Right lobe of liver (tissue), 6 donors: Measurements from ENCODE around the gene ASTE1. TPM values are rescaled to one million over a fixed set of nuclear protein-coding genes. Genes with fewer than 3 reads are reported as not detected.

ENCODE experiments used
- ATAC-seq, 4 donors: fragments of 200-7000 bp; cut with Tn5 transposase; one replicate each; pipeline ENCODE4 v1.9.1; 2020; ENCODE audit warnings: mild to moderate bottlenecking in 4 of 4, moderate library complexity in 4 of 4
- DNase-seq, 3 donors: peaks; one replicate each; pipeline ENCODE4 v3.0.0-alpha.2; 2020
- H3K27ac ChIP-seq, 3 donors: fragments of 200-600 bp; one replicate each; pipeline ENCODE4 v1.8.0; 2022
- H3K27me3 ChIP-seq, 2 donors: fragments of 200-600 bp; one replicate each; pipeline ENCODE4 v1.8.0; 2022
- H3K36me3 ChIP-seq, 4 donors: fragments of 200-600 bp; sonication (generic) in 1 of 4; one replicate each; pipeline versions ENCODE4 v1.5.1 to v1.8.0; 2017 to 2022; ENCODE audit warnings: control low read depth in 1 of 4
- H3K4me1 ChIP-seq, 4 donors: fragments of 200-600 bp; sonication (generic) in 1 of 4; one replicate each; pipeline versions ENCODE4 v1.5.1 to v1.8.0; 2017 to 2022; ENCODE audit warnings: control low read depth in 1 of 4
- H3K4me3 ChIP-seq, 3 donors: fragments of 200-600 bp; one replicate each; pipeline ENCODE4 v1.8.0; 2022
- H3K9me3 ChIP-seq, 4 donors: fragments of 200-600 bp; sonication (generic) in 1 of 4; one replicate each; pipeline versions ENCODE4 v1.5.1 to v1.8.0; 2017 to 2022; ENCODE audit warnings: control low read depth in 1 of 4
- CTCF ChIP-seq, 4 donors: fragments of 200-600 bp in 3 of 4; fragments of 450-650 bp in 1 of 4; IDR thresholded peaks; one replicate each; pipeline versions ENCODE4 v1.5.1 to v1.8.0; 2016 to 2022; ENCODE audit warnings: antibody characterized with exemption in 4 of 4, mild to moderate bottlenecking in 2 of 4
- POLR2A ChIP-seq: fragments of 450-650 bp; IDR thresholded peaks from one replicate; pipeline ENCODE4 v1.6.1; 2017; ENCODE audit warnings: antibody characterized with exemption, mild to moderate bottlenecking
- WGBS: methylation state at CpG from one replicate; pipeline ENCODE4 v1.1.6; 2018; ENCODE audit warnings: low coverage, low lambda C conversion rate; ENCODE audit not compliant: insufficient coverage; ENCODE audit errors: missing lambda C conversion rate; 5-methylcytosine and 5-hydroxymethylcytosine counted together
- intact Hi-C, 2 donors: fragments of 100-400 bp; cut with DNase I; formaldehyde crosslinking; loops; one replicate each; pipeline versions ENCODE4 v1.11.2 to v1.14.1; 2022
- total RNA-seq, 6 experiments: library from RNA; depleted of rRNA in 2 of 6; stranded (reverse); fragments of >200 nt in 2 of 6; fragmentation: NEBNext Ultra II Directional in 3 of 6; extraction: Animal tissue kit (Norgen Biotek cat#: 25700) in 3 of 6; gene quantifications; one replicate each; pipeline versions ENCODE4 v1.1.0 to v1.2.4, GENCODE V29; 2016 to 2023
- donor health status: DM: no; HTN: yes; CAD: no.
- donor health status: DM: no; HTN: no; CAD: no.
- donor health status: DM: no; HTN: no; CAD: no.
- donor health status: DM: no; HTN: yes; CAD: no.
- donor health status: DM: no; HTN: yes; CAD: no.

The ASTE1 gene
- total RNA-seq, 6 experiments from 2014 or later: 3.0 to 4.6 (median 3.3) TPM

- Histone ChIP-seq H3K9me3 (no peaks in the 10 kb centered on the region), H3K4me1 (no peaks in the 10 kb centered on the region), H3K27ac (no peak overlapping the region), H3K4me3 (no peak overlapping the region), H3K27me3 (no peaks in the 10 kb centered on the region), H3K36me3 (no peaks in the 10 kb centered on the region)
- intact Hi-C loops: no loop called here
- 44% methylated on average over 2 of the region's 2 CpGs for WGBS
- TF ChIP-seq POLR2A (no peak), CTCF (IDR thresholded peaks at IDR 0.05) (no peak)
- no peak for DNase-seq
- no peak for ATAC-seq
These were observed 45.5 kb upstream of the ASTE1 start for GRCh38 chr3:131072099-131072559.

GRCh38 chr3:131067983-131068382 lies 41.4 kb upstream of the ASTE1 start:
- Histone ChIP-seq H3K4me3 (no peak overlapping the region), H3K36me3 (no peaks in the 10 kb centered on the region), H3K9me3 (no peaks in the 10 kb centered on the region), H3K27ac (no peak overlapping the region), H3K27me3 (no peaks in the 10 kb centered on the region), H3K4me1 (no peaks in the 10 kb centered on the region)
- ATAC-seq (no peak), DNase-seq (no peak)
- intact Hi-C loops: no loop called here
- no peak for TF ChIP-seq POLR2A
- no peak for TF ChIP-seq CTCF (IDR thresholded peaks at IDR 0.05)

- DNase-seq (no peak), ATAC-seq (no peak)
- 84% methylated on average over 3 of the region's 3 CpGs for WGBS
- no peak overlapping the region for H3K4me3 ChIP-seq
- intact Hi-C loops: no loop called here
- H3K27ac ChIP-seq: no peak overlapping the region
- H3K4me1 ChIP-seq: no peaks in the 10 kb centered on the region
- TF ChIP-seq CTCF (IDR thresholded peaks at IDR 0.05): peak in 3 of 4 donors; percentile 15 to 34 (median 20)
- no peak for TF ChIP-seq POLR2A
- no peaks in the 10 kb centered on the region for H3K9me3 ChIP-seq
- no peaks in the 10 kb centered on the region for H3K36me3 ChIP-seq
- no peaks in the 10 kb centered on the region for H3K27me3 ChIP-seq
These were observed 26.6 kb upstream of the ASTE1 start for GRCh38 chr3:131053043-131053859.

GRCh38 chr3:131050001-131050400 lies 23.4 kb upstream of the ASTE1 start:
- H3K36me3 ChIP-seq: no peaks in the 10 kb centered on the region
- TF ChIP-seq POLR2A (no peak), CTCF (IDR thresholded peaks at IDR 0.05) (no peak)
- no peaks in the 10 kb centered on the region for H3K9me3 ChIP-seq
- H3K27ac ChIP-seq: no peak overlapping the region
- no peaks in the 10 kb centered on the region for H3K4me1 ChIP-seq
- no peak for ATAC-seq
- no peaks in the 10 kb centered on the region for H3K27me3 ChIP-seq
- no peak for DNase-seq
- no peak overlapping the region for H3K4me3 ChIP-seq
- intact Hi-C loops: no loop called here
- 55% methylated on average over 3 of the region's 3 CpGs for WGBS
